H9 (cell line): ENCODE results near the gene B4GALT6. TPM values are rescaled to one million over a fixed set of nuclear protein-coding genes. Genes with fewer than 3 reads are reported as not detected.

Source experiments
- DNase-seq: peaks from one replicate; pipeline ENCODE4 v3.0.0-alpha.2; 2017
- H2AFZ ChIP-seq: one replicate; pipeline ENCODE4 v1.6.1; 2013; ENCODE audit warnings: mild to moderate bottlenecking, low read length, control low read depth, moderate library complexity
- H2AK5ac ChIP-seq: 2 replicates; pipeline ENCODE4 v1.6.1; 2013; ENCODE audit warnings: low read length, control low read depth, mixed read lengths; ENCODE audit not compliant: insufficient read length
- H2BK120ac ChIP-seq: one replicate; pipeline ENCODE4 v1.6.1; 2013; ENCODE audit warnings: low read depth, mild to moderate bottlenecking, low read length, control low read depth, inconsistent platforms; ENCODE audit not compliant: poor library complexity, severe bottlenecking
- H2BK12ac ChIP-seq: 2 replicates; pipeline ENCODE4 v1.6.1; 2013; ENCODE audit warnings: low read length, control low read depth, mixed read lengths, low read depth; ENCODE audit not compliant: insufficient read length
- H2BK15ac ChIP-seq: 2 replicates; pipeline ENCODE4 v1.6.1; 2013; ENCODE audit warnings: low read depth, low read length, control low read depth
- H2BK20ac ChIP-seq: one replicate; pipeline ENCODE4 v1.6.1; 2013; ENCODE audit warnings: low read depth, mild to moderate bottlenecking, low read length, control low read depth, inconsistent platforms; ENCODE audit not compliant: poor library complexity, severe bottlenecking
- H2BK5ac ChIP-seq: 2 replicates; pipeline ENCODE4 v1.6.1; 2013; ENCODE audit warnings: low read length, control low read depth, mixed read lengths; ENCODE audit not compliant: insufficient read length
- H3K14ac ChIP-seq: 2 replicates; pipeline ENCODE4 v1.6.1; 2013; ENCODE audit warnings: low read length, control low read depth; ENCODE audit not compliant: insufficient read depth
- H3K18ac ChIP-seq: 2 replicates; pipeline ENCODE4 v1.6.1; 2013; ENCODE audit warnings: low read depth, mild to moderate bottlenecking, mixed read lengths, low read length, control low read depth; ENCODE audit not compliant: insufficient read length
- H3K23ac ChIP-seq: 2 replicates; pipeline ENCODE4 v1.6.1; 2013; ENCODE audit warnings: low read length, control low read depth, mixed read lengths, low read depth; ENCODE audit not compliant: insufficient read length
- H3K23me2 ChIP-seq: 2 replicates; pipeline ENCODE4 v1.6.1; 2013; ENCODE audit warnings: low read depth, mild to moderate bottlenecking, mixed read lengths, low read length, control low read depth; ENCODE audit not compliant: insufficient read length, poor library complexity, severe bottlenecking
- H3K27ac ChIP-seq: 2 replicates; pipeline ENCODE4 v1.5.1; 2013; ENCODE audit warnings: low read length, control low read depth, mixed read lengths, low read depth; ENCODE audit not compliant: insufficient read length
- H3K27me3 ChIP-seq: 2 replicates; pipeline ENCODE4 v1.6.1; 2013; ENCODE audit warnings: low read length, control low read depth, inconsistent platforms; ENCODE audit not compliant: insufficient read depth
- H3K4ac ChIP-seq: 2 replicates; pipeline ENCODE4 v1.6.1; 2013; ENCODE audit warnings: low read depth, mild to moderate bottlenecking, control low read depth, inconsistent platforms, low read length, moderate library complexity
- H3K4me1 ChIP-seq: 2 replicates; pipeline ENCODE4 v1.6.1; 2013; ENCODE audit warnings: low read length, control low read depth, inconsistent platforms; ENCODE audit not compliant: insufficient read depth
- H3K4me2 ChIP-seq: 2 replicates; pipeline ENCODE4 v1.6.1; 2013; ENCODE audit warnings: low read length, control low read depth, mixed read lengths; ENCODE audit not compliant: insufficient read length, insufficient read depth
- H3K56ac ChIP-seq: 2 replicates; pipeline ENCODE4 v1.6.1; 2013; ENCODE audit warnings: low read depth, mild to moderate bottlenecking, mixed read lengths, low read length, control low read depth; ENCODE audit not compliant: insufficient read length
- H3K79me1 ChIP-seq: 2 replicates; pipeline ENCODE4 v1.6.1; 2013; ENCODE audit warnings: low read depth, mild to moderate bottlenecking, moderate library complexity, low read length, control low read depth, inconsistent platforms; ENCODE audit not compliant: insufficient read depth, poor library complexity, severe bottlenecking
- H3K79me2 ChIP-seq: 2 replicates; pipeline ENCODE4 v1.6.1; 2013; ENCODE audit warnings: low read length, control low read depth, inconsistent platforms; ENCODE audit not compliant: insufficient read depth
- H3K9ac ChIP-seq: 2 replicates; pipeline ENCODE4 v1.6.1; 2013; ENCODE audit warnings: low read length, control low read depth, mixed read lengths; ENCODE audit not compliant: insufficient read length; ENCODE audit errors: extremely low read depth
- H3K9me3 ChIP-seq: one replicate; pipeline ENCODE4 v1.6.1; 2013; ENCODE audit warnings: low read depth, low read length, inconsistent platforms; ENCODE audit not compliant: control insufficient read depth
- H3T11ph ChIP-seq: one replicate; pipeline ENCODE4 v1.6.1; 2013; ENCODE audit warnings: mild to moderate bottlenecking, low read length, control low read depth, inconsistent platforms
- H4K20me1 ChIP-seq: one replicate; pipeline ENCODE4 v1.6.1; 2013; ENCODE audit not compliant: control insufficient read depth, insufficient read length, insufficient read depth
- H4K5ac ChIP-seq: 2 replicates; pipeline ENCODE4 v1.6.1; 2013; ENCODE audit warnings: low read depth, mild to moderate bottlenecking, mixed read lengths, low read length, control low read depth; ENCODE audit not compliant: insufficient read length
- H4K8ac ChIP-seq: replicated peaks from 2 replicates; pipeline ENCODE4 v1.6.1; 2013; ENCODE audit warnings: low read length, control low read depth, mixed read lengths, low read depth; ENCODE audit not compliant: insufficient read length
- H4K91ac ChIP-seq: 2 replicates; pipeline ENCODE4 v1.6.1; 2013; ENCODE audit warnings: low read depth, mild to moderate bottlenecking, moderate library complexity, mixed read lengths, low read length, control low read depth; ENCODE audit not compliant: insufficient read length
- H3K27ac Mint-ChIP-seq, 3 experiments: 2 replicates in 2 of 3; 3 replicates in 1 of 3; pipeline ENCODE4 v1.8.0; 2020 to 2021; ENCODE audit warnings: mixed read lengths in 3 of 3, mild to moderate bottlenecking in 1 of 3, moderate library complexity in 1 of 3
- H3K27me3 Mint-ChIP-seq: 2 replicates; pipeline ENCODE4 v1.8.0; 2021; ENCODE audit warnings: low read depth, mild to moderate bottlenecking, moderate library complexity, mixed read lengths
- H3K36me3 Mint-ChIP-seq, 3 experiments: 2 replicates in 2 of 3; 3 replicates in 1 of 3; pipeline ENCODE4 v1.8.0; 2020 to 2021; ENCODE audit warnings: low read depth in 3 of 3, mixed read lengths in 3 of 3; ENCODE audit not compliant: insufficient read depth in 1 of 3
- H3K4me1 Mint-ChIP-seq, 2 experiments: 2 replicates each; pipeline ENCODE4 v1.8.0; 2020; ENCODE audit warnings: mixed read lengths in 2 of 2
- H3K4me3 Mint-ChIP-seq, 2 experiments: 2 replicates in 1 of 2; 3 replicates in 1 of 2; pipeline ENCODE4 v1.8.0; 2020 to 2021; ENCODE audit warnings: mild to moderate bottlenecking in 2 of 2, mixed read lengths in 2 of 2, moderate library complexity in 1 of 2
- H3K9me3 Mint-ChIP-seq, 2 experiments: 2 replicates in 1 of 2; 3 replicates in 1 of 2; pipeline ENCODE4 v1.8.0; 2020; ENCODE audit warnings: mild to moderate bottlenecking in 2 of 2, mixed read lengths in 2 of 2, moderate library complexity in 1 of 2
- CTCF ChIP-seq: fragments of 200-600 bp; sonication (generic); conservative IDR thresholded peaks from 3 replicates; pipeline ENCODE4 v1.8.0; 2021; ENCODE audit warnings: antibody characterized with exemption, mild to moderate bottlenecking
- WGBS: extraction: QIAGEN DNeasy Blood & Tissue Kit; methylation state at CpG from one replicate; pipeline ENCODE4 v1.1.7; 2013; ENCODE audit warnings: missing lambda C conversion rate, low lambda C conversion rate, mixed read lengths; ENCODE audit not compliant: insufficient read length; ENCODE audit errors: extremely low coverage; 5-methylcytosine and 5-hydroxymethylcytosine counted together
- total RNA-seq: library from RNA; stranded (reverse); gene quantifications from 2 replicates; pipeline ENCODE4 v1.2.1, GENCODE V29; 2021

B4GALT6 gene
- total RNA-seq, 1 experiment from 2014 or later = 34.1 TPM

- Histone ChIP-seq H3K9me3 (no peaks in the 10 kb centered on the region), H3K9ac (no peak overlapping the region), H3K27ac (no peak overlapping the region), H2AK5ac (no peak overlapping the region), H2BK120ac (no peak overlapping the region), H3K27me3 (no peaks in the 10 kb centered on the region), H4K5ac (no peak overlapping the region), H2BK12ac (no peak overlapping the region), H3K79me2 (0 out of 2 replicates have a peak, but pooled peaks cover 2% of the 10 kb centered on the region), H4K91ac (no peak overlapping the region), H2BK15ac (no peak overlapping the region), H3K23ac (no peak overlapping the region), H4K20me1 (no peaks in the 10 kb centered on the region), H3K4me2 (no peak overlapping the region), H2AFZ (no peak overlapping the region), H3K56ac (no peak overlapping the region), H3K14ac (no peak overlapping the region), H3K18ac (no peak overlapping the region), H3K4me1 (peaks cover 10% of the 10 kb centered on the region; the same call in 1 of the 2 replicates), H3K79me1 (no peaks in the 10 kb centered on the region), H2BK20ac (no peak overlapping the region), H3K23me2 (no peaks in the 10 kb centered on the region), H2BK5ac (no peak overlapping the region), H3K4ac (no peak overlapping the region), H4K8ac (no peak overlapping the region), H3T11ph (no peak overlapping the region)
- no peak overlapping the region for H3K4me3 Mint-ChIP-seq
- H3K27ac Mint-ChIP-seq = no peak overlapping the region
- H3K4me1 Mint-ChIP-seq = peaks cover 27 to 37% of the 10 kb centered on the region in 2 experiments
- peaks cover 9 to 19% (median 10%) of the 10 kb centered on the region in 3 experiments; a peak in 6 of 7 replicates for H3K36me3 Mint-ChIP-seq
- no CpG with 5 or more reads among the region's 4 CpGs for WGBS
- TF ChIP-seq CTCF = no peak
- H3K27me3 Mint-ChIP-seq = no peaks in the 10 kb centered on the region
- H3K9me3 Mint-ChIP-seq = no peaks in the 10 kb centered on the region
- DNase-seq = no peak
These were observed 39.0 kb downstream of the B4GALT6 start for GRCh38 chr18:31645411-31645810.
